Right atrium auricular region (tissue), 2 donors: ENCODE measurements around the gene SPATA12. TPM values are rescaled to one million over a fixed set of nuclear protein-coding genes. Genes with fewer than 3 reads are reported as not detected.

Source experiments
- DNase-seq: peaks from one replicate; pipeline ENCODE4 v3.0.0-alpha.2; 2019; ENCODE audit warnings: low spot score
- H3K27ac ChIP-seq, 2 donors: fragments of 200-600 bp; sonication (generic); 1 replicate in 1 of 2; 2 replicates in 1 of 2; pipeline ENCODE4 v1.5.1; 2016 to 2019
- H3K27me3 ChIP-seq, 2 donors: fragments of 200-600 bp; sonication (generic); one replicate each; pipeline versions ENCODE4 v1.5.1 to v1.6.0; 2017 to 2019
- H3K36me3 ChIP-seq: fragments of 200-600 bp; sonication (generic); one replicate; pipeline ENCODE4 v1.5.1; 2016
- H3K4me1 ChIP-seq, 2 donors: fragments of 200-600 bp; sonication (generic); one replicate each; pipeline versions ENCODE4 v1.5.1 to v1.6.0; 2017 to 2019
- H3K4me3 ChIP-seq, 2 donors: fragments of 200-600 bp; sonication (generic); 1 replicate in 1 of 2; 2 replicates in 1 of 2; pipeline ENCODE4 v1.5.1; 2017 to 2019; ENCODE audit warnings: mild to moderate bottlenecking in 1 of 2, moderate library complexity in 1 of 2
- H3K9me3 ChIP-seq, 2 donors: fragments of 200-600 bp; sonication (generic); one replicate each; pipeline ENCODE4 v1.5.1; 2019
- total RNA-seq, 2 donors: library from RNA; depleted of rRNA; stranded (reverse); fragments of >200 nt; gene quantifications; one replicate each; pipeline ENCODE4 v1.1.0, GENCODE V29; 2016
- TF ChIP-seq, protein P1 (sequence below), 2 donors: fragments of 200-600 bp; sonication (generic); IDR thresholded peaks; one replicate each; pipeline ENCODE4 v1.5.1; 2019; ENCODE audit warnings: antibody characterized with exemption in 2 of 2

SPATA12 gene
- total RNA-seq, 2 donors from 2014 or later = not detected

DNA sequence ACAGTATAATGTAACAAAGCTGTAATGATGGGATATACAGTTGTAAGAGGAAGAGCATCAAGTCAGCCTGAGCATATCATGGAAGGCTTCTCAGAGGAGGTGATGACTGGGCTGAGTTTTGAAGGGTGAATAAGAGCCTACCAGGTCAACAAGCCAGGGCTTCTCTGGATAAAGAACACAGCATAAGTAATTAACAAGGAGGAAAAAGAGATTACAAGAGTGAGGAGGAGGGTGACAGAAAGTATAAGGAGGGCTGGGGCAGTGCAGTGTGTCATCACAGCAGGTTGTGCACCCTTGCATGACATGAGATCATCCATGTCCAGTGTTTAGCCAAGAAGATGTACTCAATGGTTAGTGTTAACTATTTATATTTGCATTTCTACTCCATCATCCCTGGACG, 16.9 kb upstream of the SPATA12 start:
- no peak overlapping the region for H3K4me3 ChIP-seq
- H3K4me1 ChIP-seq = peaks cover 0 to 29% of the 10 kb centered on the region in 2 donors
- TF ChIP-seq, protein P1, sequence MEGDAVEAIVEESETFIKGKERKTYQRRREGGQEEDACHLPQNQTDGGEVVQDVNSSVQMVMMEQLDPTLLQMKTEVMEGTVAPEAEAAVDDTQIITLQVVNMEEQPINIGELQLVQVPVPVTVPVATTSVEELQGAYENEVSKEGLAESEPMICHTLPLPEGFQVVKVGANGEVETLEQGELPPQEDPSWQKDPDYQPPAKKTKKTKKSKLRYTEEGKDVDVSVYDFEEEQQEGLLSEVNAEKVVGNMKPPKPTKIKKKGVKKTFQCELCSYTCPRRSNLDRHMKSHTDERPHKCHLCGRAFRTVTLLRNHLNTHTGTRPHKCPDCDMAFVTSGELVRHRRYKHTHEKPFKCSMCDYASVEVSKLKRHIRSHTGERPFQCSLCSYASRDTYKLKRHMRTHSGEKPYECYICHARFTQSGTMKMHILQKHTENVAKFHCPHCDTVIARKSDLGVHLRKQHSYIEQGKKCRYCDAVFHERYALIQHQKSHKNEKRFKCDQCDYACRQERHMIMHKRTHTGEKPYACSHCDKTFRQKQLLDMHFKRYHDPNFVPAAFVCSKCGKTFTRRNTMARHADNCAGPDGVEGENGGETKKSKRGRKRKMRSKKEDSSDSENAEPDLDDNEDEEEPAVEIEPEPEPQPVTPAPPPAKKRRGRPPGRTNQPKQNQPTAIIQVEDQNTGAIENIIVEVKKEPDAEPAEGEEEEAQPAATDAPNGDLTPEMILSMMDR (IDR thresholded peaks at IDR 0.05) = no peak
- H3K27ac ChIP-seq = no peak overlapping the region
- no peak for DNase-seq
- H3K9me3 ChIP-seq = no peaks in the 10 kb centered on the region
- H3K36me3 ChIP-seq = no peaks in the 10 kb centered on the region
- no peaks in the 10 kb centered on the region for H3K27me3 ChIP-seq

DNA sequence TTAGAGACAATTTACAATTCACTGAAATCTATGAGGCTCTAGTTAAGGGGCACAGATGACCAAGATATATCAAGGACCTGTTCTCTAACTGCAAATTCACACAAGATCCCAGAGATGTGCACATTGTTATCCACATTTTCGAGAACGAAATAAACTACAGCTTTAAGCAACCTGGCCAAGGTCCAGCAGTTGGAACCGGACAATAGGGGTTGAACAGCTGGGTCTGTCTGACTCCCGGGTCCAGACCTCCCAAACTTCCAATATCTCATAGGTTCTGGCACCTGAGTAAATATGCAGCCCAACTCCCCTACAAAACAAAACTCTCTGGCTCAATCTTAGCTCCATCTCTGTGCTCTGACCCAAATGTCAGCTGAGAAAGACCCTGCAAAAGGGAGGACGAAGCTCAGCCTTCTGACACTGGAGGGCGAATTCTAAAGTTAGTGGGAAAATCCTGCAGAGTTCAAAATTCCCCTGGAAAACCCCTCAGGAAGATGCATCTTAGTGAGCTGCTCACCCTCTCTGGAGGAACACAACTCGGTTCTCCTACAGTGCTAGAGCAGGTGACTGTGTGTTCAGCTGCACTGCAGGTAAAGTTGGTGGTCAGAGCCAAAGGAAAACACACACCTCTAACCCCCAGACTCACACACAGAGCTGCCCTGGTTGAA, 14.2 kb upstream of the SPATA12 start:
- DNase-seq = no peak
- TF ChIP-seq, protein P1 (IDR thresholded peaks at IDR 0.05) = no peak
- no peak overlapping the region for H3K27ac ChIP-seq

DNA sequence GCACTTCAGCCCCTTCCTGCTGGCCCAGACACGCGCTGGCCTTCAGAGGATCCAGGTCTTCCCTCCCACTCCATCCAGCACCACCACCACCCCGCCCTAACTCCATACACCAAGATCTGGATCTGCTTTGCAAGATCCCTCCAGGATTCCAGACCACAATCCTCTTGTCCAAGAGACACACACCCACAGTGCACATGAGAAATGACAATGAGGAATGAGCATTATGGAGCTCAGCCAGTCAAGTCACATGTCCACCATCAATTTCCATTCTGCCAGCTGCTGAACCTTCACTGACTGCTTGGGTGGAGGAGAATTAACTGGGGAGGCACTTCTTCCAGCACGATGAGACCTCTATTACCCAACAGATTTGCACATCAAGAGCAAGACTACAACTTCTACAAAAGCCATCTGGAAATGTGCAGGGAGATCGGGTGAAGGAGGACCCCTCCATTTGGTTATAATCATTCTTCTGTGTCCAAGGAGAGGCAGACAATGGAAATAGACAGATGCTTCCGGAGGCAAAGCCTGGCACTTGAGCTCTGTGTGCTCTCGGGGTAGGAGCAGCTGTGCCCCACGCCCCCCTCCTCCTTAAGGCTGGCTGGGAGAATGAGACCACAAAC, 12.3 kb upstream of the SPATA12 start:
- DNase-seq = peak; percentile 65
- Histone ChIP-seq H3K4me1 (peaks cover 0 to 20% of the 10 kb centered on the region in 2 donors), H3K27ac (peak overlapping the region; percentile 1 to 36), H3K9me3 (no peaks in the 10 kb centered on the region), H3K36me3 (no peaks in the 10 kb centered on the region), H3K4me3 (no peak overlapping the region), H3K27me3 (no peaks in the 10 kb centered on the region)
- TF ChIP-seq, protein P1 (IDR thresholded peaks at IDR 0.05) = no peak

More for the DNA sequence above, 14.2 kb upstream of the SPATA12 start:
- Histone ChIP-seq H3K9me3 (no peaks in the 10 kb centered on the region), H3K4me1 (peaks cover 0 to 30% of the 10 kb centered on the region in 2 donors), H3K27me3 (no peaks in the 10 kb centered on the region), H3K36me3 (no peaks in the 10 kb centered on the region), H3K4me3 (no peak overlapping the region)

DNA sequence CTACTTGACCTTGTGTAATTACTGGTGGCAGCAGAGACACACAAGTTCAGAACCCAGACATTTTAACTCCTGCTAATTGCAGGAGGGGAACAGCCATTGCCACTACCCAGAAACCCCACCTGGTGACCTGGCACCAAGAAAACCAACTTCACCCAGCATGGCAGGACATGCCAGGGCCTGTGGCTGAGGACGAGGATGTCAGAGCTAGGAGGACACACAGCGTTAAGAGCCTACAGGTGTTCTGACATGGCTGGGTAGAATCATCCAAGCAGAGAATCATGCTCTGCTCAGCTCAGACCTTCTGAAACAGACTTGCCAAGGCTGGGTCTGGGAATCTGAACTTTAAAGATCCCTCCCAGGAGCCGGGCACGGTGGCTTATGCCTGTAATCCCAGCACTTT, 11.7 kb upstream of the SPATA12 start:
- H3K27ac ChIP-seq = peak overlapping the region; percentile 1 to 36

DNA sequence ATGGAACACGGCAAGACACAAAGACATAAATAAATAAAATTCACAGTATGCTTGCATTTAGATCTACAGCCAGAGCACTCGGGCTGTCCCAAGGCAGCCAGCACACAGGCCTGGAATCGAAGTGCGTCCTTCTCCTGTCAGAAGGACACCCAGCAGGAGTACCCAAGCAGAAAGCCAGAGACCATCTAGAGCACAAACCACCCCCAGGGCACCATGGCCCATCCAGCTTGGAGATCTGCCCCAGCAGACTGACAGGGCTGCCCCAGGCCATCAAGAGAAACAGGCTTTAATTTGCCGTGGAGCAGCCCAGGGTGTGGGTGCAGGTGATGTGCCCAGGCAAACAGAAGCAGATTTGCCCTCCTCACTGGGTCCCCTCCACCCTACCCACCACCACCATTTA, 7.8 kb upstream of the SPATA12 start:
- Histone ChIP-seq H3K4me1 (peaks cover 0 to 13% of the 10 kb centered on the region in 2 donors), H3K27ac (no peak overlapping the region), H3K9me3 (no peaks in the 10 kb centered on the region), H3K4me3 (no peak overlapping the region), H3K27me3 (no peaks in the 10 kb centered on the region), H3K36me3 (no peaks in the 10 kb centered on the region)
- DNase-seq = no peak
- TF ChIP-seq, protein P1 (IDR thresholded peaks at IDR 0.05) = no peak

More for the DNA sequence above, 11.7 kb upstream of the SPATA12 start:
- H3K9me3 ChIP-seq = no peaks in the 10 kb centered on the region
- H3K27me3 ChIP-seq = no peaks in the 10 kb centered on the region
- no peak for DNase-seq
- H3K4me3 ChIP-seq = no peak overlapping the region
- TF ChIP-seq, protein P1 (IDR thresholded peaks at IDR 0.05) = no peak
- no peaks in the 10 kb centered on the region for H3K36me3 ChIP-seq
- peaks cover 0 to 20% of the 10 kb centered on the region in 2 donors for H3K4me1 ChIP-seq
